Left cardiac atrium (tissue), 4 donors: ENCODE data around the gene SIAH1. TPM values are rescaled to one million over a fixed set of nuclear protein-coding genes. Genes with fewer than 3 reads are reported as not detected.
A peak's percentile ranks its signal among the peaks of the same experiment; 100 is the strongest.

Experiments used
- ATAC-seq, 2 donors: fragments of 200-7000 bp; cut with Tn5 transposase; one replicate each; pipeline ENCODE4 v1.9.1; 2020; ENCODE audit warnings: mild to moderate bottlenecking in 2 of 2, moderate library complexity in 2 of 2
- DNase-seq: peaks from one replicate; pipeline ENCODE4 v3.0.0-alpha.2; 2020
- intact Hi-C, 2 donors: fragments of 100-400 bp; cut with DNase I; formaldehyde crosslinking; loops; one replicate each; pipeline versions ENCODE4 v1.14.1 to v1.15.1; 2022 to 2023
- total RNA-seq, 2 donors: library from RNA; stranded (reverse); fragmentation: NEBNext Ultra II Directional; extraction: Animal tissue kit (Norgen Biotek cat#: 25700); gene quantifications; one replicate each; pipeline ENCODE4 v1.2.1, GENCODE V29; 2021
- donor health status: DM: no; HTN: yes; CAD: no.
- donor health status: DM: no; HTN: yes; CAD: no; lungs with severe emphysema.
- donor health status: DM: yes; HTN: yes; CAD: no.
- donor health status: Dilated cardiomyopathy.

SIAH1 gene
- total RNA-seq, 2 donors from 2014 or later = 11.6 to 18.0 TPM

- no peak for ATAC-seq
- intact Hi-C loops = loop anchor here (2.0 to 10.0 kb wide), 3 partner anchors 189 to 272 kb away; no protein-coding TSS in a partner anchor
- no peak for DNase-seq
Observed at GRCh38 chr16:48352648-48353390, 32.4 kb downstream of the SIAH1 start.

- ATAC-seq = no peak
- intact Hi-C loops = loop anchor here (5.0 to 10.0 kb wide), 2 partner anchors 192 to 274 kb away; no protein-coding TSS in a partner anchor
Observed at GRCh38 chr16:48350736-48351135, 34.5 kb downstream of the SIAH1 start.

GRCh38 chr16:48347980-48348379, 37.2 kb downstream of the SIAH1 start:
- ATAC-seq = no peak
- intact Hi-C loops = loop anchor here in 1 of 2 donors (2.0 kb wide), 1 partner anchor 41 kb away; no protein-coding TSS in a partner anchor
- DNase-seq = no peak

More at GRCh38 chr16:48350736-48351135, 34.5 kb downstream of the SIAH1 start:
- no peak for DNase-seq

GRCh38 chr16:48347191-48347865, 37.9 kb downstream of the SIAH1 start:
- ATAC-seq (no peak), DNase-seq (no peak)
- intact Hi-C loops = no loop called here

- ATAC-seq (no peak), DNase-seq (no peak)
- intact Hi-C loops = no loop called here
Observed at GRCh38 chr16:48342591-48342990, 42.6 kb downstream of the SIAH1 start.

- ATAC-seq = no peak
- intact Hi-C loops = no loop called here
- DNase-seq = no peak
Observed at GRCh38 chr16:48340054-48340453, 45.2 kb downstream of the SIAH1 start.

DNA sequence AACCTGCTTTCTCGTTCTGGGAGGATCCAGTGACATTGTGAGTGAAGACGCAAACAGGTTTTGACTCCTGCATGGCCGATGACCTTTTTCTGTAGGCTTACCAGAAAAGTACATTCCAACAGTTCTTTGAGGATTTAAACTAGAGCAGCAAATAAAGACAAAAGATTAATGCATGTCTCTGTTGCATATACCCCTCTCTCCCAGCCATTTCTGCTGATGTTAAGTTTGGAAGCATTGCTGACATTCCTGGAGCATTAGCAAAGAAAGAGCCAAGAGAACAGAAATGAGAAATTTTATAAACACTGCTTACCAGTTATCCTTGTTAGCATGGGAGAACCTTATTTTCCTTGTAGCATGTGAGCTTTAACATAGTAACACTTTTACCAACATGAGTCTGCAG, 49.3 kb downstream of the SIAH1 start:
- no peak for DNase-seq
- intact Hi-C loops = no loop called here
- no peak for ATAC-seq

DNA sequence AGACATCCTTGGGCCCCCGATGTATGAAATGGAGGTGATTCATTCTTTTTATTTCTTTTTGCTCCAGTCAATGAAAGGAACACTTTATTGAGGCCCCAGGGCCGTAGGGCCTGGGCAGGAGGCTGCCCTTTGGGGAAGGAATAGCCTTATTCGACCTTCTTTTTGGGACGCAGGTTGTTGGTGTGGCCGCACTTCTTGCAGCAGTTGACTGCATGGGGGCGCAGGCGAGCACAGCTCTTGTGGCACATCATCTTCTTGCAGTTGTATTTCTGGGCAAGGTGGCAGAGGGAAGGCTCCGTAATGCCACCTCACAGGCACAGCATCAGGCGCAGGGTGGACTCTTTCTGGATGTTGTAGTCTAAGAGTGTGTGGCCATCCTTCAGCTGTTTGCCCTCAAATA, 50.9 kb downstream of the SIAH1 start:
- intact Hi-C loops = no loop called here
- DNase-seq (no peak), ATAC-seq (no peak)

DNA sequence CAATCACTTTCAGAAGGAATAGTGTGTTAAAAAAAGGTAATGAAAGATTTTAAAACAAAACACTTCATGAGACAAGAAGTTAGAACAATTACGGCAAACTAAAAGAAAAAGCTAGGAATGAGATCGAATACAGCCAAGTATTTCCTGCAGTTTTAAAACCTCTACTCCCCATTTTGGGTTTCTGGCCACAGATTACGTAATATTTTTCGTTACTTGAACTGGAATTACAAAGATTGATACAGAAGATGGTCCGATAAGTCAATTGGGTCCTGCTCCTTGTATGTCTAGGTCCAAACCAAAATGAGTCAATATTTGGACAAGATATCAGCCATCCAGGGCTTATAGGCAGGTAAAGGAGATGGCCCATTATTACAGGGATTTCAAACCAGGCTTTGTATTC, 52.2 kb downstream of the SIAH1 start:
- DNase-seq (no peak), ATAC-seq (no peak)
- intact Hi-C loops = no loop called here

- DNase-seq (no peak), ATAC-seq (peak; percentile 31 to 68)
- intact Hi-C loops = no loop called here
Observed at GRCh38 chr16:48330841-48331192, 54.4 kb downstream of the SIAH1 start.

DNA sequence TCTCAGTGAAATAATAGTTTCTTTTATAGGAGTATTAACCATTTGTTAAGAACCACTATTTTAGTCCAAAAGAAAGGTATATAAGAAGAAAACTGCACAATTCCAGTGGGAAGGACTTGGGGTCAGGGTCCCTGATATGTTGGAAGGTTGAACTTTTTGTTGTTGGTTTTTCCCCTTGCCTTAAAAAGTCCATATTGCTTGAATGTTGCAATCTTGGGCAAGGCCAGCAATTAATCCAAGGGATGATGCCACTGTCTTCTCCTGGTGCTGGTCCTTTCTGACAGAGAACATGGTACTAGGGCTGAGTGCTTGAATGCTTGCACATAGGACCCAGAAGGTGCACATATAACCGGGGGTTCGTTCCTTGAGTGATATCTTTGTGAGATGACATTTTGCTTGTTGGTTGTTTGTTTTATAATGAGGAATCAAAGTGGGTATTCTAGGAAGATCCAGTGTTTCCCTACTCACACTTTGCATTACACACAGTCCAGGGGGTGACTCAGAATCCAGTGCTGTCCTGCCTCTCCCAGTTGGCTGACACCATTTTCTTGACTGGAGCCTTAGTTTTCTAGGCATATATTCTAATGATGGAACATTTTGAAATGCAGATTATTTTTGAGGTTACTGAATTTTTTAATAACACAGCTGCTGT, 54.9 kb downstream of the SIAH1 start:
- DNase-seq = no peak
- intact Hi-C loops = no loop called here
- ATAC-seq = peak; percentile 8 to 38

DNA sequence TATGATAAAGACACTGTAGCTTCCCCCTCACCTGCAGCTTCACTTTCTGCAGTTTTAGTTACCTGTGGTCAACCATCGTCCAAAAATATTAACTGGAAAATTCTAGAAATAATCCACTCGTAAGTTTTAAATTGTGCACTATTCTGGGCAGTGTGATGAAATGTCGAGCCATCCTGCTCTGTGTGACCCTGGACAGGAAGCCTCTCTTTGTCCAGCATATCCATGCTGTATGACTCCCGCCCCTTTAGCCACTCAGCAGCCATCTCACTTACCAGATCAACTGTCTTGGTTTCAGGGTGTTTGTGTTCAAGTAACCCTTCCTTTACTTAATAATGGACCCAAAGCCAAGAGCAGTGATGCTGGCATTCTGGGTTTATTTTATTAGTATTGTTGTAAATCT, 56.1 kb downstream of the SIAH1 start:
- no peak for DNase-seq
- ATAC-seq = no peak
- intact Hi-C loops = no loop called here

DNA sequence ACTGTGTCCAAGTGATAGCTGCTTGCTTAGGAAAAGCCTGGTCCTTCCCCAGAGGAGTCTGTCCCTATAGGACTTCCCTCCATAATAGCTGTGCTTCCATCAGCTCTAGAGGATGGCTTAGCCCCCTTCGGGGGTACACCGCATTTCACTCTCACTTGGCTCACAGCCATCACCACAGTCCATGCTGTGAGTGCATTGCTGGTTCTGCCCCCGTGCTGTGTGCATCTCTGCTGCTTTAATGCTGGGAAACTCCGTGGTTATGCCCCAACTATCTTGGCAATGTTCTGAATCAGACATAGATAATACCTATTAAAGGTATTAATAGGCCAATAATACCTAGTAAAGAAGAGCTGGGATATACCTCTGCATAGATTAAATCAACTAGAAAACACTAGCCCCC, 58.3 kb downstream of the SIAH1 start:
- DNase-seq (no peak), ATAC-seq (no peak)
- intact Hi-C loops = no loop called here

DNA sequence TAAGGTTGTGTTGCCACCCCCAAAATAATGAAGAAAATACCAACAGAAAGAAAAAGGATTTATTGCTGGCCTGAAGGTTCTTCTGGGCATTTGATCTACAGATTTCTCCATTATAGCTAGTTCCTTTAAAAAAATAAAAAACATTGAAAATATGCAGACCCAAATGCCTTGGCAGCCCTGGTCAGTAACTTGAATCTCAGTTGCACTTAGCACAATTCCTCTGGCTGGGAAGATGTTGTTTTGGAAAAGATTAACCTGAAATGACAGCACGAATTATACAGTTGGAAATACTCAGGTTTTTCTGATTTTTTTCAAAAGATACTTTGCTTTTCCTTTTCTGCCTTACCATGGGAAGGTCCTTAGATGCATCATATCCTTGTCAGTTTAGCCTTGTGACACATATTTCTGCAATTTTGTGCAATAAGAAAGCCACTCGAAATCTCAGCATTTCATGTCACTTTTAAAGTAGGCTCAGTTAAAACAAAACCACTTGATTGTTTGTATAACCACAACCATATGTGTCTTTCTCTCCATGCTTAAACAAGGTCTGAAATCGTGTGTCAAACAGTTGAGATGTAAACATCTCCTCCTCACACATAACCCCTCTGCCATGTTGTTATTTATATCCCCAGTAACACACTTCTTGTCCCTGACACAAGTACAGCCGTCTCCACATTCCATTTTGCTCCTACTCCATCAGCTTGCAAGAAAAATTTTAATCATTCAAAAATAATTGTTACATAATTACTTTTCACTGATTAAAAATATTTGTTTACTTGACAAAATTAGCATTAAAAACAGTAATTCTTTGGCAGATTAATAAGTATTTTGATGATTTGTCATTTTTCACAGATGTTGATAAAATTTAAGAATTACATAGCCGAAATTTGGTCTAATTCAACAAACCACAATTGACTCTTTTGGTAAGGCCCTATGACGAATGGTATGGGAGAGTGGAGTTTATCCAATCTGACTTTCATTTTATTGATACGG, 61.1 kb downstream of the SIAH1 start:
- DNase-seq (no peak), ATAC-seq (no peak)
- intact Hi-C loops = no loop called here

DNA sequence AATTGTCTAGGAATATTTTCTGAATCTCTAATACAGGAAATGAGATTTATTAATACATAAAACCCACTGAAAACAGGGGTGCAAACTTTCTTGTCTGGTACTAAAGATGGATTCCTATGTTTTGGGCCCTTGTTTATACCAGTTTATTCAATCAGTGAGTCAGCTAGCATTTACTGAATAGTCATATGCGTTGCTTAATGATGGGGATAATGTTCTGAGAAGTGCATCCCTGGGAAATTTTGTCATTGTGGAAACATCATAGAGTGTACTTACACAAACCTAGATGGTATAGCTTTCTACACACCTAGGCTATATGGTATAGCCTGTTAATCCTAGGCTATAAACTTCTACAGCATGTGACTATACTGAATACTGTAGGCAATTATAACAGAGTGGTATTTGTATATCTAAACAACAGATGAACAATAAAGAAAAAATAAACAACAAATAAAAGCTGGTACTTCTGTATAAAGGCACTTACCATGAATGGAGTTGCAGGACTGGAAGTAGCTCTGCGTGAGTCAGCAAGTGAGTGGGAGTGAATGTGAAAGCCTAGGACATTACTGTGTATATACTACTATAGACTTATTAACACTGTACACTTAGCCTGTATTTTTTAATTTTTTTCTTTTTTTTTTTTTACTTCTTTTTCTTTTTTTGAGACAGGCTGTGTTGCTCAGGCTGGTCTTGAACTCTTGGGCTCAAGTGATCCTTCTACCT, 63.7 kb downstream of the SIAH1 start:
- ATAC-seq (peak in 1 of 2 donors; percentile 56), DNase-seq (no peak)
- intact Hi-C loops = no loop called here

- ATAC-seq = peak; percentile 67 to 89
Observed at GRCh38 chr16:48318630-48319029, 66.6 kb downstream of the SIAH1 start.

GRCh38 chr16:48317614-48318315, 67.4 kb downstream of the SIAH1 start:
- ATAC-seq (peak in 1 of 2 donors; percentile 43), DNase-seq (no peak)
- intact Hi-C loops = no loop called here

More at GRCh38 chr16:48318630-48319029, 66.6 kb downstream of the SIAH1 start:
- intact Hi-C loops = no loop called here
- no peak for DNase-seq

- intact Hi-C loops = no loop called here
- DNase-seq = no peak
- no peak for ATAC-seq
Observed at GRCh38 chr16:48317026-48317425, 68.2 kb downstream of the SIAH1 start.
